ENCODE measurements around the gene LY6G6C.

DNA sequence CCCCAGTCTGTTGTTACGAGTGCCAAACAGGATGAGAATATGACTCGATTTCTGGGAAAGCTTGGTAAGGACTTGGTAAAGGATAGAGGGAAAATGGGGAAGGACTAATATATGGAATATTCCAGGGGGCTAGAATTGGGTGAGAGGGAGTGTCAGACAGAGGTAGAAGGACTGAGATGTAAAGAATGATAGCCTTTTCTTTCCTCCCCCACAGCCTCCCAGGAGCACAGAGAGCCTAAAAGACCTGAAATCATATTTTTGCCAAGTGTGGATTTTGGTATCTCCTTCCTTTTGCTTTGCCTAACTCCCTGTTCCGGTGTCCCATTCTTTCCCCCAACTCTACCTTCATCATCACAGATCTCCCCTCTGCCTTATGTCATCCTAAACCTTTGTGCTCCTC lies 21.3 kb upstream of the LY6G6C start:
- TF ChIP-seq CTCF (IDR thresholded peaks at IDR 0.05 in 2 of 3, conservative IDR thresholded peaks at IDR 0.05 in 1 of 3; ENCODE audit: control insufficient read depth in 2 of 3, extremely low read depth in 1 of 3, insufficient read depth in 1 of 3, low read depth in 3 of 3, low read length in 3 of 3), result no peak
- TF ChIP-seq, protein P1, sequence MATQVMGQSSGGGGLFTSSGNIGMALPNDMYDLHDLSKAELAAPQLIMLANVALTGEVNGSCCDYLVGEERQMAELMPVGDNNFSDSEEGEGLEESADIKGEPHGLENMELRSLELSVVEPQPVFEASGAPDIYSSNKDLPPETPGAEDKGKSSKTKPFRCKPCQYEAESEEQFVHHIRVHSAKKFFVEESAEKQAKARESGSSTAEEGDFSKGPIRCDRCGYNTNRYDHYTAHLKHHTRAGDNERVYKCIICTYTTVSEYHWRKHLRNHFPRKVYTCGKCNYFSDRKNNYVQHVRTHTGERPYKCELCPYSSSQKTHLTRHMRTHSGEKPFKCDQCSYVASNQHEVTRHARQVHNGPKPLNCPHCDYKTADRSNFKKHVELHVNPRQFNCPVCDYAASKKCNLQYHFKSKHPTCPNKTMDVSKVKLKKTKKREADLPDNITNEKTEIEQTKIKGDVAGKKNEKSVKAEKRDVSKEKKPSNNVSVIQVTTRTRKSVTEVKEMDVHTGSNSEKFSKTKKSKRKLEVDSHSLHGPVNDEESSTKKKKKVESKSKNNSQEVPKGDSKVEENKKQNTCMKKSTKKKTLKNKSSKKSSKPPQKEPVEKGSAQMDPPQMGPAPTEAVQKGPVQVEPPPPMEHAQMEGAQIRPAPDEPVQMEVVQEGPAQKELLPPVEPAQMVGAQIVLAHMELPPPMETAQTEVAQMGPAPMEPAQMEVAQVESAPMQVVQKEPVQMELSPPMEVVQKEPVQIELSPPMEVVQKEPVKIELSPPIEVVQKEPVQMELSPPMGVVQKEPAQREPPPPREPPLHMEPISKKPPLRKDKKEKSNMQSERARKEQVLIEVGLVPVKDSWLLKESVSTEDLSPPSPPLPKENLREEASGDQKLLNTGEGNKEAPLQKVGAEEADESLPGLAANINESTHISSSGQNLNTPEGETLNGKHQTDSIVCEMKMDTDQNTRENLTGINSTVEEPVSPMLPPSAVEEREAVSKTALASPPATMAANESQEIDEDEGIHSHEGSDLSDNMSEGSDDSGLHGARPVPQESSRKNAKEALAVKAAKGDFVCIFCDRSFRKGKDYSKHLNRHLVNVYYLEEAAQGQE (IDR thresholded peaks at IDR 0.05; ENCODE audit: low read depth, low read length), result no peak
- no peak for TF ChIP-seq KDM1A (IDR thresholded peaks at IDR 0.05; ENCODE audit: borderline replicate concordance)
- no peak for TF ChIP-seq FOXM1 (IDR thresholded peaks at IDR 0.05; ENCODE audit: low read depth, low read length)
- TF ChIP-seq POLR2A (IDR thresholded peaks at IDR 0.05; ENCODE audit: low read depth, low read length), result no peak
- no peak for TF ChIP-seq JUNB (IDR thresholded peaks at IDR 0.05)
- TF ChIP-seq ETV6 (conservative IDR thresholded peaks at IDR 0.05 in 1 of 2, IDR thresholded peaks at IDR 0.05 in 1 of 2; ENCODE audit: borderline replicate concordance in 1 of 2, low read depth in 1 of 2), result no peak
- TF ChIP-seq BMI1 (IDR thresholded peaks at IDR 0.05; ENCODE audit: borderline replicate concordance), result no peak
- TF ChIP-seq JUND (IDR thresholded peaks at IDR 0.05; ENCODE audit: low read depth, low read length), result no peak
- TF ChIP-seq GABPA (IDR thresholded peaks at IDR 0.05; ENCODE audit: low read depth), result no peak
- TF ChIP-seq POLR2AphosphoS5 (IDR thresholded peaks at IDR 0.05; ENCODE audit: low read length), result no peak
- TF ChIP-seq PRDM15 (CRISPR knock-in tag; IDR thresholded peaks at IDR 0.05), result no peak

Data from GM12878 (cell line).